Aorta (tissue), 5 donors: ENCODE data around the gene GSKIP. TPM values are rescaled to one million over a fixed set of nuclear protein-coding genes. Genes with fewer than 3 reads are reported as not detected.
A peak's percentile ranks its signal among the peaks of the same experiment; 100 is the strongest.
"Not testable (repeated sequence)": the region's sequence is repeated elsewhere in the genome, so short reads cannot be mapped to it uniquely, and the experiment has no call there.

ENCODE experiments used
- ATAC-seq: fragments of 200-7000 bp; cut with Tn5 transposase; one replicate; pipeline ENCODE4 v1.9.1; 2022; ENCODE audit warnings: moderate library complexity; ENCODE audit not compliant: low FRiP score
- DNase-seq, 2 donors: peaks; one replicate each; pipeline ENCODE4 v3.0.0-alpha.2; 2020
- H3K27ac ChIP-seq, 2 donors: one replicate each; pipeline ENCODE4 v1.5.1; 2013; ENCODE audit warnings: low read length in 2 of 2, mild to moderate bottlenecking in 2 of 2, moderate library complexity in 2 of 2, control low read depth in 1 of 2, inconsistent platforms in 1 of 2, low read depth in 1 of 2
- H3K27me3 ChIP-seq, 2 donors: one replicate each; pipeline ENCODE4 v1.6.1; 2013; ENCODE audit warnings: control low read depth in 1 of 2, low read length in 1 of 2, mild to moderate bottlenecking in 1 of 2, moderate library complexity in 1 of 2; ENCODE audit not compliant: insufficient read depth in 2 of 2, control insufficient read depth in 1 of 2
- H3K36me3 ChIP-seq, 2 donors: one replicate each; pipeline ENCODE4 v1.6.1; 2013; ENCODE audit warnings: control low read depth in 1 of 2, low read length in 1 of 2, mild to moderate bottlenecking in 1 of 2; ENCODE audit not compliant: insufficient read depth in 2 of 2, control insufficient read depth in 1 of 2
- H3K4me1 ChIP-seq, 2 donors: one replicate each; pipeline ENCODE4 v1.6.1; 2013; ENCODE audit warnings: low read length in 2 of 2, control low read depth in 1 of 2, mild to moderate bottlenecking in 1 of 2, moderate library complexity in 1 of 2; ENCODE audit not compliant: insufficient read depth in 2 of 2, control insufficient read depth in 1 of 2
- H3K4me3 ChIP-seq, 2 donors: one replicate each; pipeline ENCODE4 v1.5.1; 2013; ENCODE audit warnings: low read length in 2 of 2, control low read depth in 1 of 2, mild to moderate bottlenecking in 1 of 2
- H3K9me3 ChIP-seq: one replicate; pipeline ENCODE4 v1.6.1; 2013; ENCODE audit warnings: mild to moderate bottlenecking, low read length; ENCODE audit not compliant: control insufficient read depth
- WGBS, 2 donors: extraction: QIAGEN DNeasy Blood & Tissue Kit; methylation state at CpG; one replicate each; pipeline ENCODE4 v1.1.7; 2013; 5-methylcytosine and 5-hydroxymethylcytosine counted together
- intact Hi-C, 2 donors: fragments of 100-400 bp; cut with DNase I; formaldehyde crosslinking; loops; one replicate each; pipeline versions ENCODE4 v1.14.2 to v1.15.0; 2022
- polyA plus RNA-seq, 2 donors: library from polyadenylated mRNA; stranded (reverse); fragments of 200-250 nt; gene quantifications; one replicate each; pipeline ENCODE4 v1.2.3, GENCODE V29; 2013
- total RNA-seq, 2 donors: library from RNA; stranded (reverse); fragmentation: NEBNext Ultra II Directional; extraction: Animal tissue kit (Norgen Biotek cat#: 25700); gene quantifications; one replicate each; pipeline ENCODE4 v1.2.1, GENCODE V29; 2021
- donor health status: healthy with polysubstance abuse.
- donor health status: Bipolar disorder and iron deficiency.
- donor health status: DM: no; HTN: no; CAD: no.
- donor health status: DM: no; HTN: no; CAD: no.
- donor health status: DM: yes; HTN: yes; CAD: no.

GSKIP gene
- total and polyA plus RNA-seq, 4 donors = 11.2 to 43.1 (median 15.5) TPM

DNA sequence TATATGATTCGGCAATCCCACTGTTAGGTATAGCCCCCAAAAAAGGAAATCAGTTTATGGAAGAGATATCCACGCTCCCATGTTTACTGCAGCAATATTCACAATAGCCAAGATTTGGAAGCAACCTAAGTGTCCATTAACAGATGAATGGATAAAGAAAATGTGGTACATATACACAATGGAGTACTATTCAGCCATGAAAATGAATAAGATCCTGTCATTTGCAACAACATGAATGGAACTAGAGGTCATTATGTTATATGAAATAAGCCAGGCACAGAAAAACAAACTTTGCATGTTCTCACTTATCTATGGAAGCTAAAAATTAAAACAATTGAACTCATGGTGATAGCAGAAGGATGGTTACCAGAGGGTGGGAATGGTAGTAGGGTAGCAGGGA is 15.4 kb upstream of the GSKIP start:
- WGBS, 2 donors = 95 to 98% methylated on average over 2 of the region's 2 CpGs
- H3K4me1 ChIP-seq, H3K4me3 ChIP-seq, ATAC-seq, H3K27me3 ChIP-seq, H3K27ac ChIP-seq, DNase-seq, H3K36me3 ChIP-seq, H3K9me3 ChIP-seq, intact Hi-C loops: not testable (repeated sequence)

DNA sequence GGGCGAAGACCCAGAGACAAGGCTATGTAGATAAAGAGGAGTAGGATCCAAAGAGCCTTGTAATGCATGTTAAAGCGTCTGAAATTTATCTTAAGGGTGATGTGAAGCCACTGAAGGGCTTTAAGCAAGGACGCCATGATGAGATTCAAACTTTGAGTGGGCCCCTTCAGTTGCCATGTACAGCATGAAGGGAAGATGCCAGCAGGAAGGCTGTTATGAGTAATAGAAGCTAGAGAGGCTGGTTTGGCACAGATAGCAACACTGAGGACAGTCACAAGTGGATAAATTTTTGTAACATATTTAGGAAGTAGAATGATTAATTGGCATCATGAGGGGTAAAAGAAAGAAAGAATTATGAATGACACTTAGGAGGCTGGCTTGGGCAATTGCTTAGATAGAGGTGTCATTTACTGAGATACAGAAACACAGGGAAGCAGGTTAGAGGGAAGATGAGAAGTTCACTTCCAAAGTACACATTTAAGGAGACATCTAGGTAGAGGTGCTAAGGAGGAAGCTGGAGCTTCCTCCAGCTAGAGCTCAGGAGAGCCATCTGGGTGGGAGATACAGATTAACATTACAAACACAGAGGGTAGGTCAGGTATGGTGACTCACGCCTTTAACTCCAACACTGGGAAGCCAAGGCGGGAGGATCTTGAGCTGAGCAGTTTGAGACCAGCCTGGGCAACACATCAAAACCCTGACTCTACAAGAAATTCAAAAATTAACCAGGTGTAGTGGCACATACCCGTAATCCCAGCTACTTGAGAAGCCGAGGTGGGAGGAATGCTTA is 13.8 kb upstream of the GSKIP start:
- intact Hi-C loops = no loop called here
- no peak for DNase-seq
- Histone ChIP-seq H3K27ac (no peak overlapping the region), H3K36me3 (no peaks in the 10 kb centered on the region), H3K4me1 (peaks cover 0 to 4% of the 10 kb centered on the region in 2 donors), H3K27me3 (no peaks in the 10 kb centered on the region), H3K4me3 (no peak overlapping the region), H3K9me3 (no peaks in the 10 kb centered on the region)
- WGBS, 2 donors = 89 to 91% methylated on average over 7 of the region's 7 CpGs
- no peak for ATAC-seq

DNA sequence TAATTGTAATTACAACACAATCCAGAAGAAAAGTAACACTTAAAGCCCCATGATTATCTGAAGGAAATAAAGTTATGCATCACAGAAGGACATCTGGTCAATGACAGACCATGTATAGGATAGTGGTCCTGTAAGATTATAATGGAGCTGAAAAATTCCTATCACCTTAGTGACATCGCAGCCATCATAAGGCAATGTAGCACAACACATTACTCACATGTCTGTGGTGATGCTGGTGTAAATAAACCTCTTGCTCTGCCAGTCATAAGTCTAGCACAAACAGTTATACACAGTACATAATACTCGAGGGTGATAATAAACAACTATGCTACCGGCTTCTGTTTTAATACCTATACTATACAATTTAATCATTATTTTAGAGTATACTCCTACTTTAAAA is 11.3 kb upstream of the GSKIP start:
- intact Hi-C loops = no loop called here
- Histone ChIP-seq H3K36me3 (no peaks in the 10 kb centered on the region), H3K27ac (no peak overlapping the region), H3K27me3 (no peaks in the 10 kb centered on the region), H3K9me3 (no peaks in the 10 kb centered on the region), H3K4me3 (no peak overlapping the region), H3K4me1 (peaks cover 0 to 4% of the 10 kb centered on the region in 2 donors)
- no peak for ATAC-seq
- WGBS, 2 donors = 93 to 96% methylated on average over 3 of the region's 3 CpGs
- DNase-seq = no peak

DNA sequence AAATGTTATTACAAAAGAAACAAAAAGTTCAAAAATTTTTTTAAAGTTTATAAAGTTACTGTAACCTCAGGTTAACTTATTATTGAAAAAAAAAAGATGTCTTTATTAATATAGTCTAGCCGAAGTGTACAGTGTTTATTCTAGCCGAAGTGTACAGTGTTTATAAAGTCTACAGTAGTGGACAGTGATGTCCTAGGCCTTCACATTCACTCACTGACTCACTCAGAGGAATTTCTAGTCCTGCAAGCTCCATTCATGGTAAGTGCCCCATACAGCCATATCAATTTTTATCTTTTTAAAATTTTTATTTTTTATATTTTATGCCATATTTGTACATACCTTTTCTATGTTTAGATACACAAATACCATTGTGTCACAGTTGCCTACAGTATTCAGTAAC is 10.6 kb upstream of the GSKIP start:
- WGBS, 2 donors = 62 to 69% methylated on average over 2 of the region's 2 CpGs
- Histone ChIP-seq H3K27me3 (no peaks in the 10 kb centered on the region), H3K4me1 (peaks cover 0 to 4% of the 10 kb centered on the region in 2 donors), H3K9me3 (no peaks in the 10 kb centered on the region), H3K4me3 (no peak overlapping the region), H3K36me3 (no peaks in the 10 kb centered on the region), H3K27ac (no peak overlapping the region)
- DNase-seq = no peak
- intact Hi-C loops = no loop called here
- ATAC-seq = no peak

DNA sequence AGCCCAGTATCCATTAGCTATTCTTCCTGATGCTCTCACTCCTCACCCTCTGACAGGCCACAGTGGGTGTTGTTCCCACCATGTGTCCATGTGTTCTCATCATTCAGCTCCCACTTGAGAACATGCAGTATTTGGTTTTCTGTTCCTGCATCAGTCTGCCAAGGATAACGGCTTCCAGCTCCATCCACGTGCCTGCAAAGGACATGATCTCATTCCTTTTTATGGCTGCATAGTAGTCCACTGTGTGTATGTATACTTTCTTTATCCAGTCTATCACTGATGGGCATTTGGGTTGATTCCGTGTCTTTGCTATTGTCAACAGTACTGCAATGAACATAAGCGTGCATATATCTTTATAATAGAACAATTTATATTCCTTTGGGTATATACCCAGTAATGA is 9.1 kb upstream of the GSKIP start:
- Histone ChIP-seq H3K4me1 (peaks cover 0 to 3% of the 10 kb centered on the region in 2 donors), H3K36me3 (no peaks in the 10 kb centered on the region), H3K27me3 (no peaks in the 10 kb centered on the region), H3K9me3 (no peaks in the 10 kb centered on the region), H3K4me3 (no peak overlapping the region), H3K27ac (no peak overlapping the region)
- WGBS, 2 donors = 86 to 88% methylated on average over 4 of the region's 4 CpGs
- intact Hi-C loops = no loop called here
- DNase-seq = no peak
- ATAC-seq = no peak

DNA sequence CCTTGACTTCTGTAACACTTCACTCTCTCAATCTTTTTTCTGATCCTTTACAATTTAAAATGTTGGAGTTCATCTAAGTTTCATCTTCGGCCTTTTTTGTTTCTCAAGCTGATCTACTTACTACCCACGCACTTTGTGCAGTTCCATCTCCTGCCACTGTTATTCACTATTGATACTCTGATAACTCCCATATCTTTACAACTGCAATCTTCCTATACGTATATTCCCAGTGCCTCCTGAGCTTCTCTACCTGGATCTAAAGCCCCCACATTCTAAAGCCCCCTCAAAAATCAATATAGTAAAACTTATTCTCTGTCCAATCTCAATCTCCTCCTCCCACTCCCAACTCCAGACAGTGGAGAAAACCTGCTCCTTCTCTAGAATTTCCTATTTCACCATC is 6.1 kb upstream of the GSKIP start:
- H3K4me3 ChIP-seq = no peak overlapping the region
- peaks cover 0 to 3% of the 10 kb centered on the region in 2 donors for H3K4me1 ChIP-seq
- H3K27me3 ChIP-seq = no peaks in the 10 kb centered on the region
- H3K27ac ChIP-seq = no peak overlapping the region
- ATAC-seq = no peak
- H3K9me3 ChIP-seq = no peaks in the 10 kb centered on the region
- intact Hi-C loops = no loop called here
- DNase-seq = no peak
- 95 to 97% methylated on average over 3 of the region's 3 CpGs for WGBS, 2 donors
- no peaks in the 10 kb centered on the region for H3K36me3 ChIP-seq

DNA sequence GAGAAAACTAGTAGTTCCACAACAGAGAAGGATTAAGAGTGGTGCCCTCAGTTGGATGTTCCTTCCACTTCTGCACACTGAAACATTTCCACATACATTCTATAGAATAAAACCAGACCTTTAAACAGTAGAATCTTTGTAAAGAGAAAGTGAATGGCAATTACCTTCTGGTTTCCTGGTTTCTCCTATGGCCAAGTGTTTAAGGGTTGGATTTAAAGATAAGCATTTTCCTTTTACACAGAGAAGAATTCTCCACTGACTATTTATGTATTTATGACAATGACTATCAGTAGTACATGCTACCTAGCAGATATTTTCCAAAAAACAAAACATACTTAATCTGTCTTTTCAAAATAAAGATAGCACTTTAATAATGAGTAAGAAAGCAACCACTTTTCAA is 3.4 kb upstream of the GSKIP start:
- Histone ChIP-seq H3K4me1 (peaks cover 0 to 3% of the 10 kb centered on the region in 2 donors), H3K9me3 (no peaks in the 10 kb centered on the region), H3K36me3 (no peaks in the 10 kb centered on the region), H3K4me3 (no peak overlapping the region), H3K27me3 (no peaks in the 10 kb centered on the region), H3K27ac (no peak overlapping the region)
- no peak for DNase-seq
- intact Hi-C loops = no loop called here
- no peak for ATAC-seq

DNA sequence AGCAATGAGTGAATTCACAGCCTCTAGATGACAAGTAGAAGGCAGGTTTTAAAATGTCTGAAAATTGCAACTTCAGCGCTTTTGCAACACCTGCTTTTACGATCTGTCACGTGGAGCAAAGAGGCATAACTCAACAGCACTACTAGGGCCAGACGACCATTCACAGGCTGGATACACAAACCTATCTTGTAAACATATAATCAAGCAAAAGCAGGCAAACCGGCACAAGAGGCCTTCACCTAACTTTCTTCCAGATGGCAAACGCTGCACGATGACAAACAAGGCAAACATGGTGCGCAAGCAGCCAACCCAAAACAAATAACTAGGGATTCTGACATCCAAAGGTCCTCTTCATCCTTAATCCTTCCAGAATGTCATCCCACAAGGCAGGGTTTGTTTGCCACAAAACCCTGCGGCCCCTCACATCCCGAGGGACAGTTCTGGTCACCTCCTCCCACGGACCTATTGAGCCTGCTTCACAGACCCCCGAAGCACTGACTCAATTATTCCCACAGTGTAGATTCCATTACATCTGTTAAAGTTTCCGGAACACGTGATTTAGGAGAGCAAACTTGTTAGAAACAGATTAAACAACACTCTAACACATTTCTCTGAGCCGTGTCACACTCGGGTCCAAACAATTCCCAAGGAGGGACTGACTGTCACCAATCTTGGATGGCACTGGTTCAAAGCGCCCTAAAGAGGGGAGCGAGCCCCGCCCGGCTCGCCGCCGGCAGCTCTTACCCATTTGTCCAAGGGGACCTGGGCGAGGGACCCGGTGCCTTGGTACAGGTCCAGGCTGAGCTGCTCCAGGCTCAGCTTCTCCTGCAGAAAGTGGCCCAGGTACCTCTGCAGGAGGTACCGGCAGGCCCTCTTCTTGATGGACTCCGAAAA is 1.0 kb upstream of the GSKIP start:
- peak; percentile 54 to 77 for DNase-seq
- peak; percentile 51 for ATAC-seq
- 1% methylated on average over 27 of the region's 27 CpGs for WGBS, 2 donors
- H3K4me1 ChIP-seq = peaks cover 0 to 3% of the 10 kb centered on the region in 2 donors
- no peaks in the 10 kb centered on the region for H3K27me3 ChIP-seq
- H3K4me3 ChIP-seq = peak overlapping the region; percentile 82 to 93
- H3K27ac ChIP-seq = peak overlapping the region in 1 of 2 donors; percentile 79
- intact Hi-C loops = no loop called here
- no peaks in the 10 kb centered on the region for H3K9me3 ChIP-seq
- H3K36me3 ChIP-seq = no peaks in the 10 kb centered on the region
